ENCODE measurements around the gene DSTYK.
"Not testable (repeated sequence)": the region's sequence is repeated elsewhere in the genome, so short reads cannot be mapped to it uniquely, and the experiment has no call there.

The DSTYK gene

DNA sequence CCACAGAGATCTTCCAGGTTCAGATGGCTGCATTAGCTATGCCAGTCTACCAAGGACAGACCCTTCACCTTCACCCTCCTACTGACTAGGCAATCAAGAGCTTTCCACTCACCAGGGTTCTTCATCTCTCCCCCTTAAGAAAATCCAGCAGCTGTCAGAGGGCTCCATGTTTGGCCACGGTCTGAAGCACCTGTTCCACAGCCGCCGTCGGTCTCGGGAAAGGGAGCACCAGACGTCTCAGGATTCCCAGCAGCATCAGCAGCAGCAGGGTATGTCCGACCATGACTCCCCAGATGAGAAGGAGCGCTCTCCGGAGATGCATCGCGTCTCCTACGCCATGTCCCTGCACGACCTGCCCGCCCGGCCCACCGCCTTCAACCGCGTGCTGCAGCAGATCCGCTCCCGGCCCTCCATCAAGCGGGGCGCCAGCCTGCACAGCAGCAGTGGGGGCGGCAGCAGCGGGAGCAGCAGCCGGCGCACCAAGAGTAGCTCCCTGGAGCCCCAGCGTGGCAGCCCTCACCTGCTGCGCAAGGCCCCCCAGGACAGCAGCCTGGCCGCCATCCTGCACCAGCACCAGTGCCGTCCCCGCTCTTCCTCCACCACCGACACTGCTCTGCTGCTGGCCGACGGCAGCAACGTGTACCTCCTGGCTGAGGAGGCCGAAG is 30.0 kb upstream of the DSTYK start:
- DNase-seq (ENCODE audit: low spot score) = no peak

DNA sequence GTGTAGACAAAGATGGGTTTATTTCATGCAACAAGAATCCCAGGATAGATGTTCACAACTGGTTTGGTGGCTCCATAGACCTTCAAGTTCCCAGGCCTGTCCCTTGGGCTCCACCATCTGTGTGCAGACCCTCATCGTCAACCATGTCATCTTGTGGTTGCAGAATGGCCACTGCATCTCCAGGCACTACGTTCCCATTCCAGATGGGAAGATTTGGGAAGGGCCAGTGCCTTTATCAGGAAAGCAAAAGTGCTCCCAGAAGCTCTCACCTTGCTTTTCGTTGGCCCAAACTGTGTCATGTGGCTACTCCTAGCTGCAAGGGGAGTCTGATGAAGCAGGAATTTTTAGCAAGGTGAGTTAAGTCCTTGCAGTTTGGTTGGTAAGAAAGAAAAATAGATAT is 29.1 kb upstream of the DSTYK start:
- no peak for DNase-seq (ENCODE audit: low spot score)

DNA sequence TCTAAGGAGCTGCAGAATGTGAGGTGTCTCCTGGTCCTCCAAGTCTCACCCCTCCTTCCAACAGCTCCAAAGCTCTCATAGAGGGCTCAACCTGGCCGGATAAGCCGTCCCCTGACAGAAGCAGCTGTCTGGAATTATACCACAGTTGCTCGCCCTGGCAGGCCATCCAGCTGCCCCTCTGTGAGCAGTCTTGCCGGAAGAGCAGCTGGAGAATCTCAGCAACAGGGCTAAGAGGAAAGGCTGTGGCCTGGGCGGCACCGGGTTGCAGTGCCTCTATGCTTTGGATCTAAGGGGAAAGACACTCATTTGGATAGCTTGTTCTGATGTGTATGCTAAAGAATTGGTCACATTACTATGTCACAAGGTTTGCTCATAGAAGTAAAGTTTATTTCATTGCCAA is 28.6 kb upstream of the DSTYK start:
- no peak for DNase-seq (ENCODE audit: low spot score)

- no peak for DNase-seq (ENCODE audit: low spot score)
Measured at GRCh38 chr1:205239078-205239477, 27.6 kb upstream of the DSTYK start.

DNA sequence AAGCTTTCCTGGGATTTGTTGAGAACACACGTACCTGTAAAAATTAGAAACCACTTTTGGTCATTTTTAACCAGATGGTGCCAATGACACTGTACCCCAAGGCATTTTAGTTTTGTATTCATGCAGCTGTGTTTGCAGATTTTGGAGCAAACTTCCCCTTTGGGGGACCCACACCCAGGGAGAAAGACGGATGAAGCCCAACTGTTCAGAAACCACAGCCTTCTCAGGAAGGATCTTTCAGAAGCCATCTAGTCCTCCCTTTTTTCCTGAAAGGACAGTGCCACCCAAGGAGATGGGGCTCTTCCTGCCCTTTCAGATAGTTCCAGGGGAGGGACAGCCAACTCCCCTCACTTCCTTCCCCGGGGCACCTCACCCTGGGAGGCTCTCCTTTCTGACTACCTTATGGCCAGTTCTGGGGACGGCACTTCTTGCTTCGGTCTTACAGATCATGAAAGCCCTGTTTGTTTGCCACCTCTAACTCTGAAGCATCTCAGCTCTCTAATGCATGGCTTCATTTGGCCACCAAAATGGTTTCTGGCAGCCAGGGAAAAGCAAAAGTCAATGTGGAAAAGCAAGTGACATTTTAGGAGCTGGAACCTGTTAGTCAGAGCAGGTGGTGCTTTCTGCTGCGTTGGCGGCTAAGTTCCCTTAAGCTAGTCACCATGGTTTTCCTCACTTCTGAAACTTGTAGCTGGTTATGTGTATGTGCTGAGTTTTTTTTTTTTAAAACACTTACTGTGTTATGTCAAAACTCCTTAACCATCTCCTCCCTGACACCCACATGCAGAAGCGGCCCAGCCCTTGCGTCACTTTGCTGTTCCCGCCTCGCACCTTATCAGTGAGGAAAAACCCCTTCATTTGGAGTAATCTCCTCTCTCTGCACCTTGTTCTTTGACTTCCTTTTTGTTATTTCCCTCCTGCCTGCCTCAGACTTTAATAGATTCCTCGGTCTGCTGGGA is 26.3 kb upstream of the DSTYK start:
- peak; percentile 65 for DNase-seq (ENCODE audit: low spot score)

- no peak for DNase-seq (ENCODE audit: low spot score)
Measured at GRCh38 chr1:205236951-205237475, 25.5 kb upstream of the DSTYK start.

DNA sequence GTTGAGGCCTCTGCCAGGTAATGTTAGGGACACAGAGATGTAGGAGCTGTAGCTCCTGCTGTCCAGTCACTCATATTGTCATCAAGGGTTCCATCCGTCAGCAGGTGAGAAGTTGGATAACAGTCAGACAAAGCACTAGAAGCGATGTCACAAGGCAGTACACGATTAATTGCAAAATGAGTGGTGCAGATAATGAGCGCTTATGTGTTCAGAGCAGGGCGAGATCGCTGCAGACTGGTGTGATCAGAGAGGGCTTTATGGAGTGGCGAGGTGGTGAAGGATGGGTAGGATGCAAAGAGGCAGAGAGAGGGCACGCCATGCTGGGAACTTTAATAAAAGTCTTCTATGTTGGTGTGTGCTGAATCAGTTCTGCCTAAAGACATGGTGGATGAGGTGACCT is 25.0 kb upstream of the DSTYK start:
- no peak for DNase-seq (ENCODE audit: low spot score)

GRCh38 chr1:205235951-205236350 is 24.4 kb upstream of the DSTYK start:
- no peak for DNase-seq (ENCODE audit: low spot score)

DNA sequence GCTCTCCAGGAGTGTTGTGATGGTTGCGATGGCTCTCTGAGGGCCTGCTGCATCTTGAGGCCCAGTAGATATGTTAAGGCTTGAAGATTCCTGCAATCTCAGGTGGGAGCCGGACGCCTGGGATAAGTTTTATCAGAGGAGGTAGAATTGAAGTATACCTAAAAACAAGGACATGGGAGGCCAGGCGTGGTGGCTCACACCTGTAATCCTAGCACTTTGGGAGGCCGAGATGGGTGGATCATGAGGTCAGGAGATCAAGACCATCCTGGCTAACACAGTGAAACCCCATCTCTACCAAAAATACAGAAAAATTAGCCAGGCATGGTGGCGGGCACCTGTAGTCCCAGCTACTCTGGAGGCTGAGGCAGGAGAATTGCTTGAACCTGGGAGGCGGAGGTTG is 22.5 kb upstream of the DSTYK start:
- DNase-seq (ENCODE audit: low spot score) = not testable (repeated sequence)

DNA sequence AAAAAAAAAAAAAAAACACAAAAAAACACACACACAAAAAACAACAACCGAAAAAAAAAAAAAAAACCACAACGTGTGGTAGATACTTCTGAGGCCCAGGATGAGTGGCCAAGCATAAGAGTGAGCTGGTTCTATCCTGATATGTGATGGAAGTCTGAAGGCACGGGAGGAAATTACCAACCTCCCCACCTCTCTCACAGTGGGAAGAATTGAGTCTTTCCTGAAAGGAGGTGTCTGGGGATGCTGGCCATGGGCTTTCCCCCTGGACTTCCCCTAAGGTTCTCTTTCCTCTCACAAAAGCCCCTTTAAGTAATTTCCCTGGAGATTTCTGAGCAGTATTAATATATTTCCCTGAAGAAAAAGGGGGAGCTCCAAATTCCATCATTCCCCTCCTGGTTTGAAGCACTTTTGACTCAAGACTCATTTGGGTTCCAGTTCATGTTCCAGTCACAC is 21.5 kb upstream of the DSTYK start:
- peak; percentile 65 for DNase-seq (ENCODE audit: low spot score)

GRCh38 chr1:205232127-205232820 is 20.8 kb upstream of the DSTYK start:
- DNase-seq (ENCODE audit: low spot score) = peak; percentile 53

GRCh38 chr1:205230982-205231381 is 19.5 kb upstream of the DSTYK start:
- peak; percentile 91 for DNase-seq (ENCODE audit: low spot score)

- DNase-seq (ENCODE audit: low spot score) = peak; percentile 86
Measured at GRCh38 chr1:205229916-205230700, 18.6 kb upstream of the DSTYK start.

DNA sequence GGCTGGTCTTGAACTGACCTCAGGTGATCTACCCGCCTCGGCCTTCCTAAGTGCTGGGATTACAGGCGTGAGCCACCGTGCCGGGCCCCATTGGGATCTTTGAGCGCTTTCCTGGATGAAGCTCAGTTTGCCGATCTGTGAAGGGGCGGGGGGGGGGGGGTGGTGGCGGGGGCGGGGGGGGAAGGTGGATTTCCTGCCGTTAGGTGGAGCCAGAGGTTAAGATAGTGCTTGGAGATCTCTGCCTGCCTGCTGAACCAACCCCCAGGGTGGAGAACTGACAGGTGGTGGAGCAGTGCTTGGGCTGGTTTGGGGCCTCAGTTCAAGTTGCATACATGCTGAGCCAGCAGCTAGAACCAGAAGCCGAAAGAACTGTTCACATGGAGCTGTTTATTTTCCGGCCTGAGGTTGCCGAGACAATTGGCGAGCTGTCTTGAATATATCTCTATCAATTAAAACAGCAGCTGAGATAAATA is 17.9 kb upstream of the DSTYK start:
- peak; percentile 93 for DNase-seq (ENCODE audit: low spot score)

- no peak for DNase-seq (ENCODE audit: low spot score)
Measured at GRCh38 chr1:205228093-205228521, 16.6 kb upstream of the DSTYK start.

- DNase-seq (ENCODE audit: low spot score) = peak; percentile 78
Measured at GRCh38 chr1:205227584-205228013, 16.1 kb upstream of the DSTYK start, which contains the start of gene TMCC2. TSS of gene TMCC2 (plus strand) at chr1:205227946. CDS start at chr1:205228565, 619 bp downstream.

DNA sequence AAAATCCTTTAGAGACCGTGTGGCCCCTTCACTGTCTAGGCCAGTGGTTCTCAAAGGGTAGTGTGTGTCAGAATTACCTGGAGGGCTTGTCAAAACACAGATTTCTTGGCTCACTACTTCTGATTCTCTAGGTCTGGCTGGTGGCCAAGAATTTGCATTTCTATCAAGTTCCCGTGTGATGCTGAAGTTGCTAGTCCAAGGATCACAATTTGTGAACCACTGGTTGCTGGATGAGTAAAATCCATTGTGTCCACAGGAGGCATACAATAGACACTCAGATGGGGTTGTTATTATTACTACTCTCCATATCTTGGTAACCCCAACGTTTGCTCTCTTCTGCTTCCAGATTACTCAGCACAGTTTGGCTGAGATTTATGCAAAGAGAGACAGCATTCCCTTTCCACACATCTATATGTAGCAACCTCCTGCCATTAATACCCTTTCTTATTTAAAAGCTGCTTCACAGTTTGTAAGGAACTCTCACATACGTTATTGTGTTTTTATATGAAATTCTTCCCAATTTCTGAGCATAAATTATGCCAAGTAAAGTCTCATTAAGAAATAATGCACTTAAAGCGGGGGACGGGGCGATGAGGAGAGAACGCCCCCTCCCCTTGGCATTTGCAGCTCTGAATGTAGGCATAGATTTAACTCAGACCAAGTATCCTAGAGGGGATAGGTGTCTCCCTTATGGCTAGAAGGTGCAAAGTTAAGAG is 15.5 kb upstream of the DSTYK start:
- DNase-seq (ENCODE audit: low spot score) = peak; percentile 76

DNA sequence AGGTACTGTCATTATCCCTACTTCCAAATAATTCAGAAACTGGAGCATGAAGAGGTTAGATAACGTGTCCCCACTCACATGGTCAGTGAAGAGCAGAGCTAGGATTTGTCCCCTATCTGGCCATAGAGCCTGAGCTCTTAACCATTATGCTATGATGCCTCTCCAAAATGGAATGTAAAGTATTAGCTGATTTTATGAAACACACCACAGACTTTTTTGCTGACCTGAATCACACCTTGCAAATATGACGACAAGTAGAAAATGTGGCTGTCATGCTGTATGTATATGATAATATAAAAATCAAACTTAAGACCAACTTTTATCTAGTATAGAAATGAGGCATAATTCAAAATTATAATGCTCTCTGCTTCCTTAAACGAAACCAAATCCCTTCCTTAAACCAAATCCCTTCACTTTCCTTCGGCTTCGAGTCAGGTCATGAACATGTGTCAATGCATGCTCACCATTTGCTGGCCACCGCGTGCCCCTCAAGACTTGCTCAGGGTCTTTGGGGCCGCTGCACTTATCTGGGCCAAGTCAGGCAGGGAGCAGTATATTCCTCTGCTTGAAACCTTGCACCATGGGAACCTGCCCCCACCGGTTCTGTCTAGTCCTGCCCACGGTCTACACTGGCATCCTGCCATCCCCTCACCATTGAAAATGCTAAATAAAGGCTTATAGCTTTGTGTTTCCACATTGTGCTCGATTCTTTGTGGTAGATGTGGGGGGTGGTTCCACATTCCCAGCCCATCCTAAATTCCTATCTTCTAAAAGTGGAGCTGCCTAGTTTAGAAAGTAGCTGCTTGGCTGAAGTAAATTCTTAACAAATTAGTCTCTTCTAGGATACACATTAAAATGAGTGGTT is 14.6 kb upstream of the DSTYK start:
- DNase-seq (ENCODE audit: low spot score) = no peak

GRCh38 chr1:205224736-205225135 is 13.2 kb upstream of the DSTYK start:
- no peak for DNase-seq (ENCODE audit: low spot score)

DNA sequence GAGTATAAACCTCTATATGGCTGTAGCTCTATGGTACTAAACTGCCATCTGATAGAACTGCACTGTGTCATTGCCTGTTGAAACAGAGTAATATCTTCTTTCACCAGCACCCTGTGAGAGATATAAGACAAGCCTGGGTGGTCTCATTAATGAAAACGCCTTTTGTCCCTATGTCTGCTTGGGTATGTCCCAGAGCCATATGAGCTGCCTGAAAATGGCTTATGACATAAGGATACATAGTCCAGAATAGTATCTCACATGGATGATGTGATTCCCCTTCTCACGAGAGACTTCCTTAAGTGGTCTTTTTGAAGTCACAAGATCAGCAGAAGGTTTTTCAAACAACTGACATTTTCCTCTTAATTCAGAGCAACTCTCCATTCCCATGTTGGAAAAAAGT is 8.9 kb upstream of the DSTYK start:
- DNase-seq (ENCODE audit: low spot score) = no peak
